GM19351 (cell line): Measurements from ENCODE around the gene PANX1.
A peak's percentile ranks its signal among the peaks of the same experiment; 100 is the strongest.
"Not testable (repeated sequence)": the region's sequence is repeated elsewhere in the genome, so short reads cannot be mapped to it uniquely, and the experiment has no call there.

Experiments
- ATAC-seq: cut with Tn5 transposase; IDR thresholded peaks from one replicate; pipeline ENCODE4 v1.9.1; 2021; ENCODE audit warnings: mild to moderate bottlenecking, moderate library complexity; ENCODE audit not compliant: unreplicated experiment

Gene PANX1

GRCh38 chr11:94128746-94129511 lies at the start of gene PANX1:
PANX1 (plus strand) TSS chr11:94128841; CDS start chr11:94129313, 472 bp downstream.
- ATAC-seq: peak; percentile 79

- ATAC-seq: no peak
Measured at GRCh38 chr11:94084164-94084563, 44.5 kb upstream of the PANX1 start.

GRCh38 chr11:94088906-94089305 lies 39.7 kb upstream of the PANX1 start:
- no peak for ATAC-seq

- no peak for ATAC-seq
Measured at GRCh38 chr11:94089341-94089740, 39.3 kb upstream of the PANX1 start.

- no peak for ATAC-seq
Measured at GRCh38 chr11:94090401-94090800, 38.2 kb upstream of the PANX1 start.

- ATAC-seq: no peak
Measured at GRCh38 chr11:94091091-94091490, 37.5 kb upstream of the PANX1 start.

GRCh38 chr11:94100253-94100652 lies 28.4 kb upstream of the PANX1 start:
- no peak for ATAC-seq

GRCh38 chr11:94103471-94103870 lies 25.2 kb upstream of the PANX1 start:
- no peak for ATAC-seq

GRCh38 chr11:94104734-94105133 lies 23.9 kb upstream of the PANX1 start:
- ATAC-seq: no peak

- no peak for ATAC-seq
Measured at GRCh38 chr11:94106716-94107115, 21.9 kb upstream of the PANX1 start.

- no peak for ATAC-seq
Measured at GRCh38 chr11:94107363-94107762, 21.3 kb upstream of the PANX1 start.

- ATAC-seq: no peak
Measured at GRCh38 chr11:94111241-94111640, 17.4 kb upstream of the PANX1 start.

- ATAC-seq: no peak
Measured at GRCh38 chr11:94111660-94112059, 17.0 kb upstream of the PANX1 start.

- no peak for ATAC-seq
Measured at GRCh38 chr11:94112206-94112953, 16.3 kb upstream of the PANX1 start.

GRCh38 chr11:94117197-94117574 lies 11.5 kb upstream of the PANX1 start:
- no peak for ATAC-seq

- ATAC-seq: no peak
Measured at GRCh38 chr11:94117871-94118270, 10.8 kb upstream of the PANX1 start.

GRCh38 chr11:94119676-94120075 lies 9.0 kb upstream of the PANX1 start:
- not testable (repeated sequence) for ATAC-seq

GRCh38 chr11:94120516-94120915 lies 8.1 kb upstream of the PANX1 start:
- ATAC-seq: not testable (repeated sequence)

GRCh38 chr11:94120946-94121345 lies 7.7 kb upstream of the PANX1 start:
- ATAC-seq: no peak

GRCh38 chr11:94125407-94126115 lies 3.1 kb upstream of the PANX1 start:
- no peak for ATAC-seq

- no peak for ATAC-seq
Measured at GRCh38 chr11:94127638-94128037, 1.0 kb upstream of the PANX1 start.

- ATAC-seq: peak; percentile 19
Measured at GRCh38 chr11:94128291-94128745, 323 bp upstream of the PANX1 start.
